ENCODE measurements around the gene ERICH6B. TPM values are rescaled to one million over a fixed set of nuclear protein-coding genes. Genes with fewer than 3 reads are reported as not detected.

ERICH6B gene
- total RNA-seq, 2 donors from 2014 or later, result not detected

DNA sequence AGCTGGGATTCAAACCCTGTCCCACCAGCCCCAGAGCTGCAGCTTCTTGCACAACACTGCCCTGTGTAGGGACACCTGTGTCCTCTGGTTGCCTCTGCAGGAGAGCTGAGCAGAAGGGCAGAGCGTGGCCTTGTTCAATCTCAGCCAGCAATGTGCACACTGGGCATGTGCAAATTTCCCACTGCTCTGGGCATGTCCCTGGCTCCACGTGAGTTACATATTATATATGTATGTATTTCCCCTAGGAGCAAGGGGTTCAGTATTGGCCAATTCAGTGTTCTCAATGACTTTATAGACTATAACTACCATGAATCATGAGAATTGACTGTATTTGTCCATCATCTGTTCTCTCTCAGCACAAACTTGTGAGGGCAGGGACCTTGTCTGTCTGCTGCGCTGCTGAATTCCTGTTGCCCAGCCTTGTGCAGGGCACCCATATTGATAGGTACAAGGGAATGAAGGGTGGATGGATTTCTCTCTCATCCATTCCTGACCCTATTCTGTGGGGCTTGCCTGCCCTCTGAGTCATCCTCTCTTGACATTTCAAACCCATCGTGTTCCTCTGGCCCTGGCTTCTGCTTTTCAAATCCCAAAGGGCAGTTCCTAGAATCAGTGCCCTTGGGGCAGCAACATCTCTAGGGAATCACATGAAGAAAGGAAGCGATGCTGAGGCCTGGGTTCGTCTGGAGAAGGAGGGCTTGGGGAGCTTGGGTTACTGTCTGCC lies 69.7 kb downstream of the ERICH6B start:
- ATAC-seq, result no peak
- Histone ChIP-seq H3K4me3 (no peak overlapping the region), H3K27me3 (no peaks in the 10 kb centered on the region), H3K27ac (no peak overlapping the region), H3K36me3 (replicated peaks in 1 of 2; ENCODE audit: insufficient read depth in 1 of 2, low read depth in 2 of 2) (no peaks in the 10 kb centered on the region), H3K4me1 (no peaks in the 10 kb centered on the region), H3K9me3 (no peaks in the 10 kb centered on the region)
- DNase-seq, result no peak
- WGBS, 2 donors, result 80 to 87% methylated on average over 6 of the region's 6 CpGs
- intact Hi-C loops (cut with DNase I), result no loop called here
- TF ChIP-seq POLR2A (IDR thresholded peaks at IDR 0.05), result no peak
- TF ChIP-seq, protein P1, sequence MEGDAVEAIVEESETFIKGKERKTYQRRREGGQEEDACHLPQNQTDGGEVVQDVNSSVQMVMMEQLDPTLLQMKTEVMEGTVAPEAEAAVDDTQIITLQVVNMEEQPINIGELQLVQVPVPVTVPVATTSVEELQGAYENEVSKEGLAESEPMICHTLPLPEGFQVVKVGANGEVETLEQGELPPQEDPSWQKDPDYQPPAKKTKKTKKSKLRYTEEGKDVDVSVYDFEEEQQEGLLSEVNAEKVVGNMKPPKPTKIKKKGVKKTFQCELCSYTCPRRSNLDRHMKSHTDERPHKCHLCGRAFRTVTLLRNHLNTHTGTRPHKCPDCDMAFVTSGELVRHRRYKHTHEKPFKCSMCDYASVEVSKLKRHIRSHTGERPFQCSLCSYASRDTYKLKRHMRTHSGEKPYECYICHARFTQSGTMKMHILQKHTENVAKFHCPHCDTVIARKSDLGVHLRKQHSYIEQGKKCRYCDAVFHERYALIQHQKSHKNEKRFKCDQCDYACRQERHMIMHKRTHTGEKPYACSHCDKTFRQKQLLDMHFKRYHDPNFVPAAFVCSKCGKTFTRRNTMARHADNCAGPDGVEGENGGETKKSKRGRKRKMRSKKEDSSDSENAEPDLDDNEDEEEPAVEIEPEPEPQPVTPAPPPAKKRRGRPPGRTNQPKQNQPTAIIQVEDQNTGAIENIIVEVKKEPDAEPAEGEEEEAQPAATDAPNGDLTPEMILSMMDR (IDR thresholded peaks at IDR 0.05), result no peak

DNA sequence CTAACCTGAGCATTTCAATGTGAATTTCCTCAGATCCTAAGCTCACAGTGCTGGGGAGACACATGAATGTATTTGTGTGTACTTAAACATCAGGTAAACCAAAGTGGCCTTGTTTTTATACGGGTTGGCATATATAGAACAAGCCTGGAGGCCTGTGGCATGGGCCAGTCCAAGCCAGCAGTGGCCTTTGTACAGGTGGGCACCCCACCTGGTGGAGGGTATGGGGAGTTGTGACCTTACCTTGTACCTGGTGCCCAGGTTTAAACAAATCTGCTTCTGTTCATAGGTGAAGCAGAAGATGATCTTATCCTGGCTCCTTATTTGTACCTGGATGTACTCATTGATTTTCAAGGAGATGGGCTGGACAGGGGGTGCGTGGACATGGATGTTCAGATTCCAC lies 71.0 kb downstream of the ERICH6B start:
- H3K4me3 ChIP-seq, result no peak overlapping the region
- H3K4me1 ChIP-seq, result no peaks in the 10 kb centered on the region
- ATAC-seq (no peak), DNase-seq (no peak)
- H3K9me3 ChIP-seq, result no peaks in the 10 kb centered on the region
- TF ChIP-seq, protein P1 (IDR thresholded peaks at IDR 0.05), result peak in 1 of 7 experiments; percentile 3
- no peak for TF ChIP-seq POLR2A (IDR thresholded peaks at IDR 0.05)
- no peaks in the 10 kb centered on the region for H3K27me3 ChIP-seq
- no peaks in the 10 kb centered on the region for H3K36me3 ChIP-seq (replicated peaks in 1 of 2; ENCODE audit: insufficient read depth in 1 of 2, low read depth in 2 of 2)
- WGBS, 2 donors, result 65 to 73% methylated on average over 2 of the region's 2 CpGs
- H3K27ac ChIP-seq, result no peak overlapping the region
- intact Hi-C loops (cut with DNase I), result no loop called here

GRCh38 chr13:45542878-45543277 lies 72.7 kb downstream of the ERICH6B start:
- TF ChIP-seq POLR2A (IDR thresholded peaks at IDR 0.05), result no peak
- TF ChIP-seq, protein P1 (IDR thresholded peaks at IDR 0.05), result no peak
- no peak for ATAC-seq

DNA sequence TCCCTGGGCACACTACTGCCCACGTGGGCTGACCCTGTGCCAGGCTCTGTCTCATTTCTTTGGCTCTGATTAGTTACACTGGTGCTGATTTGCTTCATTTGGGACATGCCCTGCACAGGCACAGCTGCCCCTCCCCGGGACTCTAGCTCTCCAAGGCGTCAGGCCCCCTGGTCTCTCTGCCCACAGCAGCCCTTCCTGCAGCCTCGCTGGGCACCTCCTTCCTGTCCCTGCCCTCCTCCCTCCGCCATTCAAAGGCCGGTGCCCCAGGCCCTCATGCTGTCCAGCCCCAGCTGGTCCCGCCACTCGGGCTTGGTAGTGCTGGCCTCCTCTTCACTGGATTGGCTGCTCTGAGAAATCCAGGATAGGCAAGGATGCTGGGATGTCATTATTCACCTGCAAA lies 73.1 kb downstream of the ERICH6B start:
- Histone ChIP-seq H3K27ac (no peak overlapping the region), H3K9me3 (no peaks in the 10 kb centered on the region), H3K4me3 (no peak overlapping the region), H3K36me3 (replicated peaks in 1 of 2; ENCODE audit: insufficient read depth in 1 of 2, low read depth in 2 of 2) (no peaks in the 10 kb centered on the region), H3K4me1 (no peaks in the 10 kb centered on the region), H3K27me3 (no peaks in the 10 kb centered on the region)
- no peak for ATAC-seq
- 82 to 89% methylated on average over 8 of the region's 8 CpGs for whole genome bisulfite sequencing, 2 donors
- no peak for DNase-seq
- intact Hi-C loops (cut with DNase I), result no loop called here
- TF ChIP-seq, protein P1 (IDR thresholded peaks at IDR 0.05), result no peak
- no peak for TF ChIP-seq POLR2A (IDR thresholded peaks at IDR 0.05)

More at GRCh38 chr13:45542878-45543277, 72.7 kb downstream of the ERICH6B start:
- H3K4me1 ChIP-seq, result no peaks in the 10 kb centered on the region
- intact Hi-C loops (cut with DNase I), result no loop called here
- no peaks in the 10 kb centered on the region for H3K27me3 ChIP-seq
- H3K4me3 ChIP-seq, result no peak overlapping the region
- WGBS, 2 donors, result 81 to 86% methylated on average over 5 of the region's 5 CpGs
- H3K9me3 ChIP-seq, result no peaks in the 10 kb centered on the region
- DNase-seq, result no peak
- H3K36me3 ChIP-seq (replicated peaks in 1 of 2; ENCODE audit: insufficient read depth in 1 of 2, low read depth in 2 of 2), result no peaks in the 10 kb centered on the region
- H3K27ac ChIP-seq, result no peak overlapping the region

DNA sequence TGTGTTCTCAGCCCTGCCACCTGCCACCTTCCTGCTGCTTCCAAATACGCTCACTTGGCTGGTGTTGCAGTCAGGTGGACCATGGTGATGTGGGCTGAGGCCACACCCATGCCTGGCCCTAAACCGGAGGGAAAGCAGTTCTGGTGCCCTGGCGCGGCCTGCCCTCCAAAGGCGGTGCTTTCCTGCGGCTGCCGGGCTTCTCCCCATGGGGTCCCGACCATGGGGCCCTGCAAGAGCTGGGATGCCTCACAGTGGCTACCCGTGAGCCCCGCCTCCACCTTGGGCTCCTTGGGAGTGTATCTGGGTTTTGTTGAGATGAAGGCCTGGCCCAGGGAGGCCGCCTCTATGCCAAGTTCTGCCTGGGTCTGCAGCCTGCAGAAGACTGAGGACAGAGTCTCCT lies 73.7 kb downstream of the ERICH6B start:
- WGBS, 2 donors, result 84 to 100% methylated on average over 4 to 9 of the region's 11 CpGs
- intact Hi-C loops (cut with DNase I), result no loop called here
- no peak for ATAC-seq

More for the DNA sequence above, 73.7 kb downstream of the ERICH6B start:
- H3K4me1 ChIP-seq, result no peaks in the 10 kb centered on the region
- TF ChIP-seq, protein P1 (IDR thresholded peaks at IDR 0.05), result no peak
- TF ChIP-seq POLR2A (IDR thresholded peaks at IDR 0.05), result no peak
- no peaks in the 10 kb centered on the region for H3K36me3 ChIP-seq (replicated peaks in 1 of 2; ENCODE audit: insufficient read depth in 1 of 2, low read depth in 2 of 2)
- no peak overlapping the region for H3K4me3 ChIP-seq
- no peaks in the 10 kb centered on the region for H3K27me3 ChIP-seq
- no peak for DNase-seq
- H3K9me3 ChIP-seq, result no peaks in the 10 kb centered on the region
- no peak overlapping the region for H3K27ac ChIP-seq
